ENCODE data around the gene OPN1MW2. TPM values are rescaled to one million over a fixed set of nuclear protein-coding genes. Genes with fewer than 3 reads are reported as not detected.
"Not testable (repeated sequence)": the region's sequence is repeated elsewhere in the genome, so short reads cannot be mapped to it uniquely, and the experiment has no call there.

Gene OPN1MW2
- total RNA-seq, 1 experiment from 2014 or later = not detected

- not testable (repeated sequence) for H3K4me1 Mint-ChIP-seq; DNase-seq; H3K4me1 ChIP-seq (ENCODE audit: insufficient read depth, low read length); H2BK12ac ChIP-seq (ENCODE audit: insufficient read length, low read depth, low read length); H4K20me1 ChIP-seq (ENCODE audit: control insufficient read depth, insufficient read depth, insufficient read length); H3K23me2 ChIP-seq (ENCODE audit: insufficient read length, low read depth, low read length, poor library complexity, severe bottlenecking); H4K5ac ChIP-seq (ENCODE audit: insufficient read length, low read depth, low read length); H3K23ac ChIP-seq (ENCODE audit: insufficient read length, low read depth, low read length); H2BK5ac ChIP-seq (ENCODE audit: insufficient read length, low read length); H3K4ac ChIP-seq (ENCODE audit: low read depth, low read length); H3K27ac Mint-ChIP-seq; H2AFZ ChIP-seq (ENCODE audit: low read length); H3K4me2 ChIP-seq (ENCODE audit: insufficient read depth, insufficient read length, low read length); H3K27me3 ChIP-seq (ENCODE audit: insufficient read depth, low read length); H3K27me3 Mint-ChIP-seq (ENCODE audit: low read depth); H2BK120ac ChIP-seq (ENCODE audit: low read depth, low read length, poor library complexity, severe bottlenecking); H2AK5ac ChIP-seq (ENCODE audit: insufficient read length, low read length); H3K4me3 Mint-ChIP-seq; H3K14ac ChIP-seq (ENCODE audit: insufficient read depth, low read length); H3K36me3 Mint-ChIP-seq (ENCODE audit: insufficient read depth in 1 of 3, low read depth in 3 of 3); H2BK20ac ChIP-seq (ENCODE audit: low read depth, low read length, poor library complexity, severe bottlenecking); H3T11ph ChIP-seq (ENCODE audit: low read length); H3K9me3 ChIP-seq (ENCODE audit: control insufficient read depth, low read depth, low read length); H3K9ac ChIP-seq (ENCODE audit: extremely low read depth, insufficient read length, low read length); H3K79me2 ChIP-seq (ENCODE audit: insufficient read depth, low read length); H4K8ac ChIP-seq (replicated peaks; ENCODE audit: insufficient read length, low read depth, low read length); H3K56ac ChIP-seq (ENCODE audit: insufficient read length, low read depth, low read length); H3K18ac ChIP-seq (ENCODE audit: insufficient read length, low read depth, low read length); H4K91ac ChIP-seq (ENCODE audit: insufficient read length, low read depth, low read length); H3K27ac ChIP-seq (ENCODE audit: insufficient read length, low read depth, low read length); H3K79me1 ChIP-seq (ENCODE audit: insufficient read depth, low read depth, low read length, poor library complexity, severe bottlenecking); H2BK15ac ChIP-seq (ENCODE audit: low read depth, low read length)
- peaks cover 14 to 20% of the 10 kb centered on the region in 2 experiments for H3K9me3 Mint-ChIP-seq
- no CpG with 5 or more reads among the region's 8 CpGs for WGBS (ENCODE audit: extremely low coverage, insufficient read length, low lambda C conversion rate)
These were observed 20.5 kb downstream of the OPN1MW2 start for GRCh38 chrX:154239982-154240503.

- H2AK5ac ChIP-seq (ENCODE audit: insufficient read length, low read length); H3T11ph ChIP-seq (ENCODE audit: low read length); H4K5ac ChIP-seq (ENCODE audit: insufficient read length, low read depth, low read length); H3K79me1 ChIP-seq (ENCODE audit: insufficient read depth, low read depth, low read length, poor library complexity, severe bottlenecking); H2BK120ac ChIP-seq (ENCODE audit: low read depth, low read length, poor library complexity, severe bottlenecking); H2BK12ac ChIP-seq (ENCODE audit: insufficient read length, low read depth, low read length); DNase-seq; H2AFZ ChIP-seq (ENCODE audit: low read length); H3K4ac ChIP-seq (ENCODE audit: low read depth, low read length); H3K23me2 ChIP-seq (ENCODE audit: insufficient read length, low read depth, low read length, poor library complexity, severe bottlenecking); H3K14ac ChIP-seq (ENCODE audit: insufficient read depth, low read length); H4K8ac ChIP-seq (replicated peaks; ENCODE audit: insufficient read length, low read depth, low read length); H3K36me3 Mint-ChIP-seq (ENCODE audit: insufficient read depth in 1 of 3, low read depth in 3 of 3); H3K4me1 ChIP-seq (ENCODE audit: insufficient read depth, low read length); H3K18ac ChIP-seq (ENCODE audit: insufficient read length, low read depth, low read length); H3K9ac ChIP-seq (ENCODE audit: extremely low read depth, insufficient read length, low read length); H3K27me3 ChIP-seq (ENCODE audit: insufficient read depth, low read length); H3K4me3 Mint-ChIP-seq; H2BK20ac ChIP-seq (ENCODE audit: low read depth, low read length, poor library complexity, severe bottlenecking); H3K27me3 Mint-ChIP-seq (ENCODE audit: low read depth); H3K9me3 ChIP-seq (ENCODE audit: control insufficient read depth, low read depth, low read length); H2BK15ac ChIP-seq (ENCODE audit: low read depth, low read length); H3K27ac Mint-ChIP-seq; H3K4me1 Mint-ChIP-seq; H3K27ac ChIP-seq (ENCODE audit: insufficient read length, low read depth, low read length); H3K9me3 Mint-ChIP-seq; H2BK5ac ChIP-seq (ENCODE audit: insufficient read length, low read length); H3K4me2 ChIP-seq (ENCODE audit: insufficient read depth, insufficient read length, low read length); H3K79me2 ChIP-seq (ENCODE audit: insufficient read depth, low read length); H3K23ac ChIP-seq (ENCODE audit: insufficient read length, low read depth, low read length); H3K56ac ChIP-seq (ENCODE audit: insufficient read length, low read depth, low read length); H4K91ac ChIP-seq (ENCODE audit: insufficient read length, low read depth, low read length); H4K20me1 ChIP-seq (ENCODE audit: control insufficient read depth, insufficient read depth, insufficient read length): not testable (repeated sequence)
- no CpG with 5 or more reads among the region's 17 CpGs for WGBS (ENCODE audit: extremely low coverage, insufficient read length, low lambda C conversion rate)
These were observed 28.0 kb downstream of the OPN1MW2 start for GRCh38 chrX:154247377-154248045.
